Smooth muscle cell (in vitro differentiated cells): ENCODE measurements around the gene IL11RA. TPM values are rescaled to one million over a fixed set of nuclear protein-coding genes. Genes with fewer than 3 reads are reported as not detected.

ENCODE experiments used
- DNase-seq: peaks from one replicate; lab custom pipeline; 2025; ENCODE audit not compliant: unreplicated experiment; lab: John Stamatoyannopoulos, UW
- H2AFZ ChIP-seq: fragments of 200-600 bp; sonication (generic); 2 replicates; pipeline ENCODE4 v1.6.0; 2016; ENCODE audit warnings: antibody characterized with exemption, low read depth, mild to moderate bottlenecking
- H3F3A ChIP-seq: fragments of 200-600 bp; sonication (generic); 2 replicates; pipeline ENCODE4 v1.6.0; 2017; ENCODE audit warnings: antibody characterized with exemption, low read depth
- H3K27ac ChIP-seq: fragments of 200-600 bp; sonication (generic); 2 replicates; pipeline ENCODE4 v1.5.1; 2016; ENCODE audit warnings: low read depth, mild to moderate bottlenecking
- H3K27me3 ChIP-seq: fragments of 200-600 bp; sonication (generic); 2 replicates; pipeline ENCODE4 v1.6.1; 2016; ENCODE audit warnings: low read depth, mild to moderate bottlenecking
- H3K36me3 ChIP-seq: fragments of 200-600 bp; sonication (generic); 2 replicates; pipeline ENCODE4 v1.5.1; 2016; ENCODE audit warnings: low read depth
- H3K4me1 ChIP-seq: fragments of 200-600 bp; sonication (generic); 2 replicates; pipeline ENCODE4 v1.5.1; 2016; ENCODE audit warnings: low read depth
- H3K4me2 ChIP-seq: fragments of 200-600 bp; sonication (generic); 2 replicates; pipeline ENCODE4 v1.6.0; 2016; ENCODE audit warnings: mild to moderate bottlenecking
- H3K4me3 ChIP-seq: fragments of 200-600 bp; sonication (generic); 2 replicates; pipeline ENCODE4 v1.5.1; 2016; ENCODE audit warnings: mild to moderate bottlenecking
- H3K79me2 ChIP-seq: fragments of 200-600 bp; sonication (generic); 2 replicates; pipeline ENCODE4 v1.6.0; 2016; ENCODE audit warnings: low read depth, mild to moderate bottlenecking
- H3K9ac ChIP-seq: fragments of 200-600 bp; sonication (generic); 2 replicates; pipeline ENCODE4 v1.6.0; 2016; ENCODE audit warnings: low read depth
- H3K9me3 ChIP-seq: fragments of 200-600 bp; sonication (generic); replicated peaks from 2 replicates; pipeline ENCODE4 v1.5.1; 2016; ENCODE audit warnings: low read depth
- H4K20me1 ChIP-seq: fragments of 200-600 bp; sonication (generic); 2 replicates; pipeline ENCODE4 v1.6.0; 2016; ENCODE audit warnings: low read depth
- WGBS: methylation state at CpG from one replicate; pipeline ENCODE4 v1.1.7; 2016; ENCODE audit warnings: low lambda C conversion rate; 5-methylcytosine and 5-hydroxymethylcytosine counted together
- polyA plus RNA-seq: library from polyadenylated mRNA; unstranded; fragments of >200 nt; fragmentation: Nextera tagmentation; extraction: Ambion mirVana; gene quantifications from 2 replicates; pipeline ENCODE4 v1.2.1, GENCODE V29; 2016
- total RNA-seq: library from RNA; depleted of rRNA; stranded (reverse); fragments of >200 nt; gene quantifications from 2 replicates; pipeline ENCODE4 v1.2.3, GENCODE V29; 2014
- TF ChIP-seq, protein P1 (sequence below): fragments of 200-600 bp; sonication (generic); IDR thresholded peaks from 2 replicates; pipeline ENCODE4 v1.5.1; 2017; ENCODE audit warnings: borderline replicate concordance, mild to moderate bottlenecking, antibody characterized with exemption; ENCODE audit not compliant: insufficient read depth, poor library complexity, severe bottlenecking

The IL11RA gene
- total and polyA plus RNA-seq, 2 experiments from 2014 or later = 44.5 to 99.8 TPM

DNA sequence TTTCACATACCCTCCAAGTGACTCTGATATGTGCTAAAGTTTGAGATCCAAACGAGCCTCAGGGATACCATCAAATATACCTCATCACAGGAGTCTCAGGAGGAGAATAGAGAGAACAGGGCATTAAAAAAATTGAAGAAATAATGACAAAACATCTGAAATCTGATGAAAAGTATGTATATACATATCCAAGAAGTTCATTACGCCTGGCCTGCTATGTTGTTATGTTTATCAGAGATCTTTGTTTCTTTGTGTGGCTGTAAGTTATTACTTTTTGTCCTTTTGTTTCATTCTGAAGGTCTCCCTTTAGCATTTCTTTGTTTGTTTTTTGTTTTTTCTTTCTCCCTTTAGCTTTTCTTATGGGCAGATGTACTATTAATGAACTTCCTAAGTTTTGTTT is 41.6 kb downstream of the IL11RA start:
- Histone ChIP-seq H3K9me3 (no peaks in the 10 kb centered on the region), H3K27me3 (peaks cover under 1% of the 10 kb centered on the region), H3K36me3 (no peaks in the 10 kb centered on the region), H2AFZ (no peak overlapping the region), H4K20me1 (no peaks in the 10 kb centered on the region), H3K27ac (no peak overlapping the region), H3K9ac (no peak overlapping the region), H3K79me2 (no peaks in the 10 kb centered on the region), H3K4me2 (no peak overlapping the region), H3K4me3 (no peak overlapping the region), H3K4me1 (no peaks in the 10 kb centered on the region), H3F3A (no peaks in the 10 kb centered on the region)
- TF ChIP-seq, protein P1, sequence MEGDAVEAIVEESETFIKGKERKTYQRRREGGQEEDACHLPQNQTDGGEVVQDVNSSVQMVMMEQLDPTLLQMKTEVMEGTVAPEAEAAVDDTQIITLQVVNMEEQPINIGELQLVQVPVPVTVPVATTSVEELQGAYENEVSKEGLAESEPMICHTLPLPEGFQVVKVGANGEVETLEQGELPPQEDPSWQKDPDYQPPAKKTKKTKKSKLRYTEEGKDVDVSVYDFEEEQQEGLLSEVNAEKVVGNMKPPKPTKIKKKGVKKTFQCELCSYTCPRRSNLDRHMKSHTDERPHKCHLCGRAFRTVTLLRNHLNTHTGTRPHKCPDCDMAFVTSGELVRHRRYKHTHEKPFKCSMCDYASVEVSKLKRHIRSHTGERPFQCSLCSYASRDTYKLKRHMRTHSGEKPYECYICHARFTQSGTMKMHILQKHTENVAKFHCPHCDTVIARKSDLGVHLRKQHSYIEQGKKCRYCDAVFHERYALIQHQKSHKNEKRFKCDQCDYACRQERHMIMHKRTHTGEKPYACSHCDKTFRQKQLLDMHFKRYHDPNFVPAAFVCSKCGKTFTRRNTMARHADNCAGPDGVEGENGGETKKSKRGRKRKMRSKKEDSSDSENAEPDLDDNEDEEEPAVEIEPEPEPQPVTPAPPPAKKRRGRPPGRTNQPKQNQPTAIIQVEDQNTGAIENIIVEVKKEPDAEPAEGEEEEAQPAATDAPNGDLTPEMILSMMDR = no peak
- WGBS = 79% methylated on average over 2 of the region's 2 CpGs
- no peak for DNase-seq

DNA sequence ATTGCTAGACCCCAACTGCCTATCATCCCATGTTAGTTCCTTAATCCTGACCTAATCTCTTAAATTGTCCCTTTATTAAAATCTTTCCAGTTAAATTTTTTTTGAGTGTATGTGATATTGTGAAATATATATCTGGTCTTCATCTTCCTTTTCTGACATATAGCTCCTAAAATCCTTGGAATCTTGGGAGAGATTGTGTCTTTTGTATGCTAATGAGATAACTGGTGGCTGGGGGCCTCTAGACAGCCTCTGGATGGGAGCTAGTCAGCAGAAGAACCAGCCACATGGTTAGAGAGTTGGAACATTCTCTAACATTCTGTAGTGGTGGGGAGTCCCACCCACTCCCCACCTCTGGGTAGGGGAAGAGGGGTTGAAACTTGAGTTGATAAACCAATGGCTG is 42.8 kb downstream of the IL11RA start:
- no peaks in the 10 kb centered on the region for H3K79me2 ChIP-seq

DNA sequence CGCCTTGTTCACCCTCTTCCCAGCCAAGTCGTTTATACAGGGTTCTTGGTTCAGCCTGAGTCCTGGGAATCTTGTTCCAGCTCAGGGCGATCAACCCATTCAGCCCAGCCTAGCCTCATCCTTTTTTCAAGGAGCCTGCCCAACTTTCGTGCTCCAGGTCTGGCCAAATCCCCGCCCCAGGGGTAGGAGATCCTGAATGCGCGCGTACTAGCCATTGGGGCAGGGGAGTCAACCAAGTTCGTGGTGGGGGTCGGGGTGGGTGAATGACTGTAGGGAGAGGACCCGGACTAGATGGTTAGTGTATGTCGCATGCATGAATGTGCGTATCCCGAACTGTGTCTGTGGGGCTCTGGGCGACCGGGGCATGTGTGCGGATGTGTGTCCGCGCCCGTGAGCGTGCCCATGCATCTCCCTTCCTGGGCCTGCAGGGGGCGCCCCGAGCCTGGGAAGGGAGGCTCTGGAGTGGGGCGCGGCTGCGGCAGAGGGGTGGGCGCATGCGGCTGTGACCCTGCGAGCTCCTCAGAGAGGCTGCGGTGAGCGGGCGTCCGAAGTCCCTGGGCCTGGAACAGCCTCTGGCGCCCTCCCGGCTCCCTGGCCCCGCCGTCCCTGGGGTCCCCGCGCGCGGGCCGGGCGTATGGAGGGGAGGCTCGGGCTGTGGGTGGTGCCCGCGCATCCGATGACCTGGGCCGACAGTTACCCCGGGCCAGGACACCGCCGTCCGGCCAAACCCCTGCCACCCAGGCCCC is 49.2 kb downstream of the IL11RA start:
- no peak overlapping the region for H3K27ac ChIP-seq
- H3K4me3 ChIP-seq = peak overlapping the region; percentile 61
- H3F3A ChIP-seq = no peaks in the 10 kb centered on the region
- H3K9me3 ChIP-seq = no peaks in the 10 kb centered on the region
- TF ChIP-seq, protein P1 = peak; percentile 95
- H3K4me2 ChIP-seq = peak overlapping the region; percentile 95
- H3K4me1 ChIP-seq = no peaks in the 10 kb centered on the region
- peak; percentile 40 for DNase-seq
- H3K27me3 ChIP-seq = peaks cover 27% of the 10 kb centered on the region
- peak overlapping the region; percentile 91 for H2AFZ ChIP-seq
- H3K79me2 ChIP-seq = no peaks in the 10 kb centered on the region
- WGBS = 11% methylated on average over 20 of the region's 52 CpGs
- H3K36me3 ChIP-seq = no peaks in the 10 kb centered on the region
- H3K9ac ChIP-seq = peak overlapping the region; percentile 25
- H4K20me1 ChIP-seq = no peaks in the 10 kb centered on the region

More for the DNA sequence above, 42.8 kb downstream of the IL11RA start:
- H3K4me3 ChIP-seq = no peak overlapping the region
- no peak for DNase-seq
- no peaks in the 10 kb centered on the region for H3F3A ChIP-seq
- H3K9ac ChIP-seq = no peak overlapping the region
- no peaks in the 10 kb centered on the region for H3K36me3 ChIP-seq
- no peaks in the 10 kb centered on the region for H3K4me1 ChIP-seq
- no peak overlapping the region for H3K27ac ChIP-seq
- H3K27me3 ChIP-seq = peaks cover 13% of the 10 kb centered on the region
- TF ChIP-seq, protein P1 = no peak
- no peaks in the 10 kb centered on the region for H3K9me3 ChIP-seq
- H4K20me1 ChIP-seq = no peaks in the 10 kb centered on the region
- no peak overlapping the region for H2AFZ ChIP-seq
- no peak overlapping the region for H3K4me2 ChIP-seq
